SHP77 treated with DMSO at 0.1 percent for 48 hours (cell line): ENCODE data around the gene AREL1.
"Not testable (repeated sequence)": the region's sequence is repeated elsewhere in the genome, so short reads cannot be mapped to it uniquely, and the experiment has no call there.

Experiments used
- DNase-seq: peaks from one replicate; lab custom pipeline; 2025; lab: John Stamatoyannopoulos, UW

The AREL1 gene

GRCh38 chr14:74712499-74713394 is at the start of gene AREL1, which contains the start of gene FCF1:
Gene AREL1, minus strand, starts transcription at chr14:74713080. Its CDS starts 27,465 bp downstream, at chr14:74685615.
Gene FCF1, plus strand, starts transcription at chr14:74713144. Its CDS starts 54 bp downstream, at chr14:74713198.
- DNase-seq = no peak

- not testable (repeated sequence) for DNase-seq
Observed at GRCh38 chr14:74758505-74758904, 45.6 kb upstream of the AREL1 start.

GRCh38 chr14:74756326-74756725 is 43.4 kb upstream of the AREL1 start:
- no peak for DNase-seq

- DNase-seq = no peak
Observed at GRCh38 chr14:74754899-74755298, 42.0 kb upstream of the AREL1 start.

- no peak for DNase-seq
Observed at GRCh38 chr14:74754157-74754556, 41.3 kb upstream of the AREL1 start.

GRCh38 chr14:74747237-74747636 is 34.4 kb upstream of the AREL1 start:
- DNase-seq = no peak

GRCh38 chr14:74739293-74740030 is 26.6 kb upstream of the AREL1 start:
- no peak for DNase-seq

GRCh38 chr14:74737753-74738325 is 25.0 kb upstream of the AREL1 start:
- DNase-seq = no peak

GRCh38 chr14:74735125-74735524 is 22.2 kb upstream of the AREL1 start:
- no peak for DNase-seq

- no peak for DNase-seq
Observed at GRCh38 chr14:74733221-74733620, 20.3 kb upstream of the AREL1 start.

- no peak for DNase-seq
Observed at GRCh38 chr14:74732387-74732786, 19.5 kb upstream of the AREL1 start.

- DNase-seq = no peak
Observed at GRCh38 chr14:74723134-74723533, 10.3 kb upstream of the AREL1 start.

GRCh38 chr14:74720526-74720925 is 7.6 kb upstream of the AREL1 start:
- DNase-seq = no peak

- DNase-seq = no peak
Observed at GRCh38 chr14:74713395-74713735, 485 bp upstream of the AREL1 start.

GRCh38 chr14:74711651-74712050 is 1.2 kb downstream of the AREL1 start:
- no peak for DNase-seq

GRCh38 chr14:74710480-74710879 is 2.4 kb downstream of the AREL1 start:
- no peak for DNase-seq

- DNase-seq = no peak
Observed at GRCh38 chr14:74705613-74706500, 7.0 kb downstream of the AREL1 start.

GRCh38 chr14:74704656-74705055 is 8.2 kb downstream of the AREL1 start:
- DNase-seq = no peak

- DNase-seq = no peak
Observed at GRCh38 chr14:74703043-74703442, 9.8 kb downstream of the AREL1 start.

- DNase-seq = no peak
Observed at GRCh38 chr14:74702293-74702692, 10.6 kb downstream of the AREL1 start.

GRCh38 chr14:74698465-74698864 is 14.4 kb downstream of the AREL1 start:
- DNase-seq = no peak

GRCh38 chr14:74697976-74698375 is 14.9 kb downstream of the AREL1 start:
- DNase-seq = no peak
